Smooth muscle cell (in vitro differentiated cells): ENCODE data around the gene NXN. TPM values are rescaled to one million over a fixed set of nuclear protein-coding genes. Genes with fewer than 3 reads are reported as not detected.

Experiments used
- DNase-seq: peaks from one replicate; lab custom pipeline; 2025; ENCODE audit not compliant: unreplicated experiment; lab: John Stamatoyannopoulos, UW
- H2AFZ ChIP-seq: fragments of 200-600 bp; sonication (generic); 2 replicates; pipeline ENCODE4 v1.6.0; 2016; ENCODE audit warnings: antibody characterized with exemption, low read depth, mild to moderate bottlenecking
- H3F3A ChIP-seq: fragments of 200-600 bp; sonication (generic); 2 replicates; pipeline ENCODE4 v1.6.0; 2017; ENCODE audit warnings: antibody characterized with exemption, low read depth
- H3K27ac ChIP-seq: fragments of 200-600 bp; sonication (generic); 2 replicates; pipeline ENCODE4 v1.5.1; 2016; ENCODE audit warnings: low read depth, mild to moderate bottlenecking
- H3K27me3 ChIP-seq: fragments of 200-600 bp; sonication (generic); 2 replicates; pipeline ENCODE4 v1.6.1; 2016; ENCODE audit warnings: low read depth, mild to moderate bottlenecking
- H3K36me3 ChIP-seq: fragments of 200-600 bp; sonication (generic); 2 replicates; pipeline ENCODE4 v1.5.1; 2016; ENCODE audit warnings: low read depth
- H3K4me1 ChIP-seq: fragments of 200-600 bp; sonication (generic); 2 replicates; pipeline ENCODE4 v1.5.1; 2016; ENCODE audit warnings: low read depth
- H3K4me2 ChIP-seq: fragments of 200-600 bp; sonication (generic); 2 replicates; pipeline ENCODE4 v1.6.0; 2016; ENCODE audit warnings: mild to moderate bottlenecking
- H3K4me3 ChIP-seq: fragments of 200-600 bp; sonication (generic); 2 replicates; pipeline ENCODE4 v1.5.1; 2016; ENCODE audit warnings: mild to moderate bottlenecking
- H3K79me2 ChIP-seq: fragments of 200-600 bp; sonication (generic); 2 replicates; pipeline ENCODE4 v1.6.0; 2016; ENCODE audit warnings: low read depth, mild to moderate bottlenecking
- H3K9ac ChIP-seq: fragments of 200-600 bp; sonication (generic); 2 replicates; pipeline ENCODE4 v1.6.0; 2016; ENCODE audit warnings: low read depth
- H3K9me3 ChIP-seq: fragments of 200-600 bp; sonication (generic); replicated peaks from 2 replicates; pipeline ENCODE4 v1.5.1; 2016; ENCODE audit warnings: low read depth
- H4K20me1 ChIP-seq: fragments of 200-600 bp; sonication (generic); 2 replicates; pipeline ENCODE4 v1.6.0; 2016; ENCODE audit warnings: low read depth
- CTCF ChIP-seq: fragments of 200-600 bp; sonication (generic); IDR thresholded peaks from 2 replicates; pipeline ENCODE4 v1.5.1; 2017; ENCODE audit warnings: borderline replicate concordance, mild to moderate bottlenecking, antibody characterized with exemption; ENCODE audit not compliant: insufficient read depth, poor library complexity, severe bottlenecking
- WGBS: methylation state at CpG from one replicate; pipeline ENCODE4 v1.1.7; 2016; ENCODE audit warnings: low lambda C conversion rate; 5-methylcytosine and 5-hydroxymethylcytosine counted together
- polyA plus RNA-seq: library from polyadenylated mRNA; unstranded; fragments of >200 nt; fragmentation: Nextera tagmentation; extraction: Ambion mirVana; gene quantifications from 2 replicates; pipeline ENCODE4 v1.2.1, GENCODE V29; 2016
- total RNA-seq: library from RNA; depleted of rRNA; stranded (reverse); fragments of >200 nt; gene quantifications from 2 replicates; pipeline ENCODE4 v1.2.3, GENCODE V29; 2014

NXN gene
- total and polyA plus RNA-seq, 2 experiments from 2014 or later = 58.3 to 78.6 TPM

- no peak for DNase-seq
- Histone ChIP-seq H3K27ac (no peak overlapping the region), H3K9me3 (no peaks in the 10 kb centered on the region), H3K9ac (no peak overlapping the region), H3F3A (no peaks in the 10 kb centered on the region), H3K4me3 (no peak overlapping the region), H3K79me2 (no peaks in the 10 kb centered on the region), H3K36me3 (no peaks in the 10 kb centered on the region), H3K4me1 (no peaks in the 10 kb centered on the region), H3K4me2 (no peak overlapping the region), H2AFZ (no peak overlapping the region), H4K20me1 (peaks cover 1% of the 10 kb centered on the region), H3K27me3 (no peaks in the 10 kb centered on the region)
- TF ChIP-seq CTCF = no peak
- WGBS = 92% methylated on average over 14 of the region's 14 CpGs
Measured at GRCh38 chr17:1010586-1010985, 31.0 kb upstream of the NXN start.

GRCh38 chr17:1010086-1010450 lies 30.5 kb upstream of the NXN start:
- Histone ChIP-seq H3K79me2 (no peaks in the 10 kb centered on the region), H3K36me3 (no peaks in the 10 kb centered on the region), H3K4me2 (no peak overlapping the region), H3K27ac (no peak overlapping the region), H3K4me3 (no peak overlapping the region), H3K27me3 (no peaks in the 10 kb centered on the region), H3K9me3 (no peaks in the 10 kb centered on the region), H3K9ac (no peak overlapping the region), H3F3A (no peaks in the 10 kb centered on the region), H4K20me1 (no peaks in the 10 kb centered on the region), H2AFZ (no peak overlapping the region), H3K4me1 (no peaks in the 10 kb centered on the region)
- 93% methylated on average over 10 of the region's 10 CpGs for WGBS
- no peak for TF ChIP-seq CTCF
- DNase-seq = no peak

- Histone ChIP-seq H3K4me2 (no peak overlapping the region), H2AFZ (no peak overlapping the region), H3K9me3 (no peaks in the 10 kb centered on the region), H3K36me3 (no peaks in the 10 kb centered on the region), H3K27me3 (no peaks in the 10 kb centered on the region), H3K4me1 (no peaks in the 10 kb centered on the region), H3K4me3 (no peak overlapping the region), H3K27ac (no peak overlapping the region), H4K20me1 (no peaks in the 10 kb centered on the region), H3K9ac (no peak overlapping the region), H3K79me2 (no peaks in the 10 kb centered on the region), H3F3A (no peaks in the 10 kb centered on the region)
- no peak for TF ChIP-seq CTCF
- 91% methylated on average over 19 of the region's 19 CpGs for WGBS
- DNase-seq = no peak
Measured at GRCh38 chr17:1009229-1010085, 29.9 kb upstream of the NXN start.
